ENCODE results near the gene RAET1G.

GRCh38 chr6:149913085-149913484, 9.8 kb downstream of the RAET1G start:
- no peak for TF ChIP-seq EZH2 (IDR thresholded peaks at IDR 0.05; ENCODE audit: insufficient read depth, poor library complexity, severe bottlenecking)
- no peak for TF ChIP-seq EZH2phosphoT487 (IDR thresholded peaks at IDR 0.05; ENCODE audit: insufficient read depth, low read depth)
